Esophagus mucosa (tissue), 1 donor: Measurements from ENCODE around the gene RANBP1. TPM values are rescaled to one million over a fixed set of nuclear protein-coding genes. Genes with fewer than 3 reads are reported as not detected.

Experiments used
- ATAC-seq: fragments of 200-7000 bp; cut with Tn5 transposase; one replicate; pipeline ENCODE4 v1.9.1; 2020
- total RNA-seq: library from RNA; stranded (reverse); gene quantifications from one replicate; pipeline ENCODE4 v1.2.4, GENCODE V29; 2023
- donor health status: DM: yes; HTN: yes; CAD: no.

RANBP1 gene
- total RNA-seq, 1 donor from 2014 or later: 141 TPM

DNA sequence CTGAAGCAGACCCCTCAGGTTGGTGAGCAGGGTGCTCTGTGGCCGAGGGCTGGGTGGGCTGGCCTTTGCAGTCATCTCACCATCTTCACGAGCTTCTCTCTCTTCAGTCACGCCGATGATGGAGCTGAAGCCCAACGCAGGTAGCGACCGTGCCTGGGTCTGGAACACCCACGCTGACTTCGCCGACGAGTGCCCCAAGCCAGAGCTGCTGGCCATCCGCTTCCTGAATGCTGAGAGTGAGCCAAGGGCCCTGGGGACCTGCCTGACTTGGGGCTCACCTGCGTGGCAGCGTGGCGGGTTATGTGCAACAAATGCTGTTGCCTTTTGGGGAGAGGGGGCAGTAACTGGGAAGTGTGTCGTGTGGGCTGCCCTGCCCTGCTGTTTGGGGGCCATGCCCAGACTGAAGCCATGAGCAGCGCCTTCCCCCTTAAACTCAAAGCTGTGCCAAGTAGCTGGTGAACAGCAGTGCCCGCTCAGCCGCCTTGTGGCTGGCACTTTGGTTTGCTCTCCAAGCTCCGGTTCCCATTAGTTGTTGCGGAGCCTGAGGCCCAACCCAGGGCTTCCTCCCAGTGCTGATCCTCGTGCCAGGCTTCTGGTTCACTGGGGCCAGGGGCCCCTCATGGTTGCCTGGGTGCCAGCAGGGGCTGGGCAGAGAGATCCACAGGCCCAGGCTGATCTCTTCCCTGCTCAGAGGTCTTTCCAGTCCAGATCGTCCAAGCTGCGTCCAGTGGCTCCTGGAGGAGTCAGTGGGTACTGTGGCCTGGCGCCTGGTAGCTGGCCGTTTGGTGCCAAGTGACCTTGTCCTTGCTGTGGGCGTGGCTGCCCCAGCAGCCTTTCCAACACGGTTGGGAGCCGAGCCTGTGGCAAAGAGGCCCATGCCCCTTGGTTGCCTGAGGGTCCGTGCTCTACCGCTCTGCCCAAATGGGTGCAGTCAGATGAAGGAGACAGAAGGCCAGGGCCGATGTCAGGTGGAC lies 9.6 kb downstream of the RANBP1 start:
- no peak for ATAC-seq

DNA sequence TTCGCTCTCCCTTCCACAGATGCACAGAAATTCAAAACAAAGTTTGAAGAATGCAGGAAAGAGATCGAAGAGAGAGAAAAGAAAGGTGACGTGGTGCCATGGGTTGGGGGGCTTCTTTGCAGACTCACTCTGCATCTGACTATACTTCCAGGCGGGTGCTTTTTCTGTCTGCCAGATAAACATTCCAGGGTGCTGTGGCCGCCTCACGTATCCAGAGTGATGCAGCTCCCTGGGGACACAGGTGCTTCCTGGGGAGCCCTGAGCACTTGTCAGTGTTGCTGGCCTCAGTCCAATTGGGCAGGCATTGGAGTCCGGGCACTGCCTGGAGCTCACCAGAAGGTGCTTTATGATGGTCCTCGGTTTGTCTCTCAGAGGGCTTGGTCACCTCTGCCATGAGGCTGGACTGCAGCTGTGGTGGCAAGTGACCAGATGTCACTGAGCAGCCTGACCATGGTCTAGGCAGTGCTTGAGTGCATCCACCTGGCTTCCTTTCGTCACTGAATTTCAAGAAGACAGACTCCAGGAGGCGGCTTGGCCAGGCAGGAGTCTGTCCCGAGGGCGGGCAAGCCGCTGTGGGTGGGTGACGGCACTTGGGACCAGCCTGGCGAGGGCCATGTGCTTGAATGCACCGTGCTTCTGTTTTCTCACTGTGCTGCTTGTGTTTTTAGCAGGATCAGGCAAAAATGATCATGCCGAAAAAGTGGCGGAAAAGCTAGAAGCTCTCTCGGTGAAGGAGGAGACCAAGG lies 10.6 kb downstream of the RANBP1 start:
- no peak for ATAC-seq

DNA sequence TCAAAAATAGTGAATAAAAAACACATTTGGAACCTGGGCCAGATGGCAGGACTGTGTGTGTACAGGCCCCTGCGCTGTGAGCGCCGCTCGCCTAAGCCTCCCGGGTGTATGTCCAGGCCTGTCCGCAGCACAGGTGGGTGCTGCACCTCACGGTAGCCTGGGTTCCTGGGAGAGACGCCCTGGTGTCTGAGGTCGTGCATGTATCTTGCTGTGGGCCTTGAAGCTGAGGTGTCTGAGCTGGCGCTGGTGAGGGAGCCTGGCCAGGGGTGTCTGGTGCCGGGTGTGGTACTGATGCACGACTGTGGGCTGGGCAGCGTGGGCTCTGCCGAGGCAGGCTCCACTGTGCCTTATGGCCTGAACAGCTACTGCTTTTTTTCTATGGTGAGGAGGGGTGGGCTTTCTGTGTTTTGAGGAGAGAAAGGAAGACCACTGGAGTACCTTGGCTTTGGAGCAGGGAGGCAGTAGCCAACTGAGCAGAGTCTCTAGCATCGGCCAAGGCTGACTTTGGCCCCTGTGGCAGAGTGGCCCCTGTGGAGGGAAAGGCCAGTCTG lies 11.5 kb downstream of the RANBP1 start:
- no peak for ATAC-seq

DNA sequence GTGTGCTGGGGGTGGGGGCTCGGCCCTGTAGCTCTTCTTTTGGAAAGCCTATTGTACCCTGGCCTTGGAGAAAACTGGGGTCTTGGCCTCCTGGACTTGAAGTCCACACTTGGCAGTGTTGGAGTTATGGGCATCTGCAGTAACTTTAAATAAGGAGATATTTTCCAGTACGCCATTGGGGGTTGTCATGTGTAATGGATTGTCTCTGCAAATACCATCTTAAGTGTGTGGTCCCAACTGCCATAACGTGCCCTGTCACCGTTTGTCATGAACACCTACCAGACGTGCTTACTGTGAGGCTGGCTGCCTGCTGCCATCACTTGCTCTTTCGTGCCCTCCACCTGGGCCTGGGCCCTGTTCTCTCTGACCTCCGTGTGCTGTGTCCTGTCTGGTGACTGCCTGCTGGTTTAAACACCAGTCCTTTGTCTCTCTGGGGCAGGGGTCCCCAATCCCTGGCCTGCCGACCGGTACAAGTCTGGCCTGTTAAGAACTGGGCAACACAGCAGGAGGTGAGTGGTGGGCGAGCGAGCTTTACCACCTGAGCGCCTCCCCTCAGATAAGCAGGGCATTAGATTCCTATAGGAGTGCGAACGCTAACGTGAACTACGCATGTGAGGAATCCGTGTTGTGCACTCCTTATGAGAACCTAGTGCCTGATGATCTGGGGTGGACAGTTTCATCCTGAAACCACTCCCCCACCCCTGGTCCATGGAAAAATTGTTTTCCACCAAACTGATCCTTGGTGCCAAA lies 12.1 kb downstream of the RANBP1 start:
- ATAC-seq: no peak

DNA sequence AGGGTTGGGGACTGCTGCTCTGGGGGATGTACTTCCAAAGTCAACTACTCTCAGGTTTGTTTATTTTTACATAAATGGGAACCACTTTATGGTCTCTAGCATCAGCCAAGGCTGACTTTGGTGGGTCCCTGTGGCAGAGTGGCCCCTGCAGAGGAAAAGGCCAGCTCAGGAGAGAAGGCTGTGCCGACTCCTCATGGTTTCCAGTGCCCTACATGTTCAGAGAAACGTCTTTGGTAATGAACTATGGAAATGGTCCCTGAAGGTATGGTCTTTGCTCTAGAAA lies 12.7 kb downstream of the RANBP1 start:
- ATAC-seq: no peak

DNA sequence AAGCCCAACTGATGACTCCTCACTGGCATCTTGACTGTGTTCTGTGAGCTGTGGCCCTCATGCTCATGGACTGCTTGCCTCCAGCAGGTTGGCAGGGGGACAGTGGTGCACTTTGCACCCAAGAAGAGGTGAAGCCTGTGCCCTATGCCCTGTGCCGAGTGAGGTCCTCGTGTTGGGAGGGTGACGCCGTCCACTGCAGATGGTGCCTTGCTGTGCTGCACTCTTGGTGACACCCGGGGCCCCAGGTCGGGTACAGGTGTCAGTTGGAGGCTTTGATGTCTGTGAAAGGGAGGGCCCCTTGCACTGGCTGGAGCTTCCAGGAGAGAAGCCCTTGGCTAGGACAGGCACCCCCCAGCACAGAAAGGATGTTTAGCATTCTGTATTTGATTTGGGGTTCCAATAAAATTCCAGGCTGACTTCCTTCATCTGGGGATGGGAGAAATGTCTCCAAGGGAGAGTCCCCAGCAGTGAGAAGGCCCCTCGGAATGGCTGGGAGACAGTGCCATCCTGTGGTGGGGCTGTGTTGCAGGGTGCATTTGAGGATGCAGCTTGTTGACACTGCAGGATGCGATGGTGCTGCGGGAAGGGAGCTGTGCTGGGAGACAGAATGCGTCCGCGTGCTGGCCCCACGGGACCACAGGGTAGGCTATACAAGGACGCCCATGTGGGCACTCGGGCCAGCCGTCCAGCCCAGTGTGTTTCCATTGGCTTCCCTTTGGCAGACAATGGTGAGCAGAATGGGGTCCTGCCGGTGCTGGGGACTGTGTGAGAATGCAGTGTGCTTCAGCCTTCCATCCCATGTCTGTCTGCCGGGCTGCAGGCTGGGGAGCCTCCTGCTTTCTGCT lies 13.2 kb downstream of the RANBP1 start:
- ATAC-seq: peak; percentile 31

DNA sequence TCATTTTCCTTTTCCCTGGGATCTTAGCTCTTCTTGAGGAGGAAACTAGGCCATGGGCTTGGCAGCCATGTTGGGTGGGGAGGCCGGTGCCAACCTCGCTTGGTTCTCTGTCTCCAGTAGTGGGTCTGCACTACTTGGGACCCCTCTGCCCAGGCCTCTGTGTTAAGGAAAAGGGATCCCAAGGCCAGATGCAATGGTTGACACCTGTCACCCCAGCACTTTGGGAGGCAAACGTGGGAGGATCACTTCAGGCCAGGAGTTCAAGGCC lies 13.8 kb downstream of the RANBP1 start:
- ATAC-seq: no peak

DNA sequence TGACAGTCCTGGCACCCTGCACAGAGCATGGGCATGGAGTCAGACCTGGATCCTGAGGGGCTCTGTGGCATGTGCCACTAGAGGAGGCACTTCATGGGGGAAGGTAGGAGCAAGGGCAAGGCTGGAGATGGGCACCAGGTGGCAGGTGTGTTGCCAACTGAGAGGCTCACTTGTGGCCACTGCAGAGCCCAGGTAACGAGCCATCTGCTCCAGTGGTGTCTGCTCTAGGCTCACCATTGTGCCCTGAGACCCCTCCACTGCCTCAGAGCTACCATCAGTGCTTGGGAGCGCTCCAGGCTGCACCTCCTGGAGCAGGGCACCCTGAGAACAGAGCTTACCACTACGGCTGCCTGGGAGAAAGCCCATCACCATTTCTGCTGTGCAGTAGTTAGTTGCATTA lies 14.4 kb downstream of the RANBP1 start:
- peak; percentile 4 for ATAC-seq

DNA sequence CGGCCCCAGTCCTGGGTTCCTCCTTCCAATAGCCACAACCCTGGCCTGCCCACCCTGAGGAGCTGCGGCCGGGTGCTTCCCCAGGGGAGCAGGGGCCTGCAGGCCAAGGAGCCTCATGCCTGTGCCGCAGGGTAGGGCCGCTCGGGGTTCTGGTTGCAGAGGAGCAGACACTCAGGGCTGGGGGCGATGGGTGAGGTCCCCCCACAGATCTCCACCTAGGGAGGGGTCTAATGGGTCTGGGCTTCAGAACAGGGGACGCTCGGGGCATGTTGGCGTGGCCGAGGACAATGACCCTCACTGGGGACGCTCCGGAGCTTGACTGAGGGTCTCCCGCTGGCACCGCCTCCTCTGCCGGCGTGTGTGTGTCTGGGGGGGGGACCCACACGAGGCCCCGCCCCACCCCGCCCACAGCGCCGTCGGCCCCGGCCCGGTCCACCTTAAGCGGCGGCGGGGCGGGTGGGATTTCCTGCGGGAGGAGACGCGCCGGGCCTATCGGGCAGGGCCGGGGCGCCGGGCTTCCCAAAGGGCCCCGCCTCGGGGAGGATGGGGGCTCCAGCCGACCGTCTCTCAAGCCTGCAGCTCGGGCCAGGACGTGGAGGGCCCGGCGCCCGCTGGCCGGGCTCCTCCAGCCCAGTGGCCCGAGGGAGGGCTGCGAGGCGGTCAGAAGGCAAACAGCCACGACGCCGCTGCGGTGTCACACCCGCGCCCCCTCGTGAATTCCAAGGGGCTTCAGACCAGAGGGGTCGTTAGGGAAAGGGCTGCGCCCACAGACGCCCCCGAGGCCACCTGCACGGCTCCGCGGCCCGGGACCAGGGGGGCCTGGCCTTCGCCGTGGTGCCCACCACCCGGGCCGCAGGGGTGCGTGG lies 15.1 kb downstream of the RANBP1 start:
- ATAC-seq: peak; percentile 53

DNA sequence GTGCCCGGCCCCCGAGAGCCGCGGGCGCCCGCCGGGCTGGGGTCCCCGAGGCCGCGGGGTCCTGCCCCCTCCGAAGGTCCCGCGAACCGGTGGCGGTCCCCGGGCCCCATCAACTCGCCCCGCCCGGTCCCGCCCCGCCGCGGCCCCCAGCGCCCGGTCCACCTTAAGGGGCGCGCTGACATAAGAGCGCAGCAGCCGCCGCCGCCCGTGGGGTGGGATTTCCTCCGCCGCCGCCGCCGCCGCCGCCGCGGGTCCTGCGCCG lies 15.6 kb downstream of the RANBP1 start, which contains the start of gene ZDHHC8:
TSS of gene ZDHHC8 (plus strand) at position 208 of the 262 bp plus-strand sequence. CDS start 144 bp downstream, outside the sequence.
- peak; percentile 17 for ATAC-seq

DNA sequence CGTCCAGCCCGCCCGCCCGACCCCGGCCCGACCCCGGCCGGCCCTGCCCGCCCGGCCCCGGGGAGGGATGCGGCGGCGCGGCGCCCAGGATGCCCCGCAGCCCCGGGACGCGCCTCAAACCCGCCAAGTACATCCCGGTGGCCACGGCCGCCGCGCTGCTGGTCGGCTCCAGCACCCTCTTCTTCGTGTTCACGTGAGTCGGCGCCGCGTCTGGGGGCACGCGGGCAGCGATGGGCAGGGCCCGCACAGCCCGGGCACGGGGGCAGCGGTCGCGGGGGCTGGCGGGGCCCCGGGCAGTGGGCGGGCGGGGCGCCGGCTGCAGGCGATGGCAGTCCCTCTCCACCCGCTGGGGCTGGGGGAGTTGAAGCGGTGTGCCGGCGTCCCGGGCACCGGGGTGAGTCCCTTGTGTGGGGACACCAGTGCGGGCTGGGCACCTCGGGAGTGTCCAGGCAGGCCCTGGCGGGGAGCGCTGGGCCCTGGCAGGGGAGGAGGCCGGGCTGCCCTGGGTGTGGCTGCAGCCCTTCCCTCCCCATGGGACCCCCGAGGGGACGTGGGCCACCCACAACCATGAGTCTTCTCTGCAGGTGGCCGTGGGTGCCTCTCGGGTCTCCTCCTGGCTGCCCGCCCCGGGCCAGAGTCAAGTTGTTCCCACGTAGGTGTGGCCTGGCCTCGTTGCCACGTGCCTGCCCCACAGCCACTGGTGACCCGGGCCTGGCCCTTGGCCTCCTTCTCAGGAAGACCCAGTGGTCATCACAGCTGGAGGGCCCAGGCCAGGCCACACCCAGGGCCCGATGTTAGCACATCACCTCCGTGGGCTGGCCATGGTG lies 16.2 kb downstream of the RANBP1 start:
- peak; percentile 3 for ATAC-seq

DNA sequence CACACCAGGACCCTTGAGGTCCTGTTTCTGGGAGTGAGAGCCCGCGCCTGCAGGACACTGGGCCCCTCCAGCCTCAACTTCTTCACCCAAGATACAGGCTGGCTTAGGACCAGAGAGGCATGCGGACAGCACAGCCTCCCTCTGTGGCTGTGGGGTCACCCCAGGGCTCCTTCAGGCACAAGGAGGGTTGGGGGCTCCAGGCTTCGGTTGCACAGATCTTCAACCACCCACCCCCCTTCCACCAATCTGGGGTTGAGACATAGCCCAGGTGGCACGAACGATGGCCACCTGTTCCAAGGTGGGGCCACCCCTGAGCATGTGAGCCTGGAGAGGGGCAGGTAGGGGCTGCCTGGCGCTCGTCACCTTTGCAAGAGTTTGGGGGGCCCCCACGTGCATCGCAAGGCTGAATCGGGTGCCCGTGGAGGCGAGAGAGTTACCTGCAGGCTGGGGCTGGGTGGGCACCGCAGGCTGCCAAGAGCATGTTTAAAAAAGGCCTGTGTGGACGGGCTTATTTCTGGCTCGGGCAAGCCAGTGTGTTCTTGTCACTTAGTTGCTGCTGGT lies 16.9 kb downstream of the RANBP1 start:
- no peak for ATAC-seq

DNA sequence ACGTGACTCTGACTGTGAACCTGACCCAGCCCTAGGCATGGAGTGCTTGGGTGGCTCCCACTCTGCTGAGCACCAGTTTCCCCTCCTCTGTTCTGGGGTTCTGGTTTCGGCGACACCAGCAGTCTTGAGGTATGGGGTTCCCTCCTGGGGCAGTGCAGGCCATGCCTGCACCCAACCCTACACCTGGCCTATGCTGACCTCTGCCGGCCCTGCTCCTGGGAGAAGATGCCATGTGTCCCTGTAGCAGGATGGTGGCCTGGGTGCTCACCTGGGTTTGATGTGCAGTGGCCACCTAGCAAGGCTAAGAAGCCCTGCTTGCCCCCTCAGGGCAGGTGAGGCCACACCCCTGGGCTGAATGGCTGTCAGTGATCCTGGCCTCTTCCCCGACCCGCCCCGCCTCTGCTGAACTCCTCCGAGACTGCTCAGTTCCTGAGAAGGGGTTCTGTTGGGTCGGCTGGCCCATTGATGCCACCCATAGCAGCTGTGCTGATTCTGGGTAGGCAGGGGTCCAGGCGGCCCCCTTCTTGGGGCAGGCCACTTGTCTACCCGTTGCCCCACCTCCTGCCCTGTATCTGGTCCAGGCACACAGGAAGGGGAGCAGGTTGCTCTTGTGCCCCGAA lies 18.1 kb downstream of the RANBP1 start:
- ATAC-seq: no peak

DNA sequence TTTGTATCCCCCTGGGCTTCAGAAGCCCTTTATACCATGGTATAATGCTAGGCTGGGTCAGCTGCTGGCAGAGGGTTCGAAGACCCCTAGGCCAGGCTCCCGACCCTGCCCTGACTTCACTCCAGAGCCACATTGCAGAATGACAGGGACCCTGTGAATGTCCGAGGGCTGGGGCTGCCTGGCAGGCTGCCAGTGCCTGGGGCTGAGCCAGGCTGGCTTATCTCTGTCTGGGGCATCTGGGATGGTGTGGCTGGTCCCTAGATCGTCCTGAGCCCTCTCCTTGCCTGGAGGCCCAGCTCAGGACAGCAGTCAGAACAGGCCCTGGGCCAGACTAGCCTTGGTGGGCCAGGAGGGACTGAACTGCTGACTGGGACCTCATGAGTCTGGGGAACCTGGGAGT lies 19.4 kb downstream of the RANBP1 start:
- no peak for ATAC-seq

DNA sequence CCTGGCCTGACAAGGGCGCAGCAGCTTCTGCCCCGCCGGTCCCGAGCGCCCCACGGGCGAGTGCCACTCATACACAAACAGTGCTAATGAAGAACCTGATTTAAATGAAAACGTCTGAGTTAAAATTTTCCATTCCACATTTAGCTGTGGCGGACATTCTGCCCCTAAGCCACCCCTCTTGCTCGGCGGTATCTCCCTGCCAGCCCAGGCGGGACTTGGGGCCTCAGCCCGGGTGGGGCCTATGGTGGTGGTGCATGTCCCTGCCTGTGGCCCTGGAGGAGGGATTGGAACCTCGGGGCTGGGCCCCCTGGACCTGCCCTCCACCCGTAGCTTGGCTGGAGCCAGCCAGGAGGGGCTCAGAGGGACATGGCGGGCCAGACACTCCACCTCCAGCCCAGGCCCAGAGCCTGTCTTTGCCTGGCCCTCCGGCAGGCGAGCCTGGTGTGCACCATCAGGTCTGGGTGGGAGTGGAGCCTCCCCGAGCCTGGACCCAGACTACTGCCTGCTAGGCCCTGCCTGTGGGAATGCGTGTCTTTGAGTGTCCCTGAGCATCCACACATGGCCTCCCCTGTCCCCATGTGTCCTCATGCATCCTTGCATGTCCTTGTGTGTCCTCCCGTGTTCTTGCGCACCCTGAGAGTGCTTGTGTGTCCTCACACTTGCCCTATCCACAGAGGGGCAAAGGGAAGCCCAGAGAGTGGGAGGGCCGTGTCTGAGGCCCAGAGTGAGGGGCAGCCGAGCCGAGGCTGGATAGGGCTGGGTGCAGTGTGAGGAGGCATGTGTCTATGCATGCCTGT lies 20.1 kb downstream of the RANBP1 start:
- no peak for ATAC-seq

DNA sequence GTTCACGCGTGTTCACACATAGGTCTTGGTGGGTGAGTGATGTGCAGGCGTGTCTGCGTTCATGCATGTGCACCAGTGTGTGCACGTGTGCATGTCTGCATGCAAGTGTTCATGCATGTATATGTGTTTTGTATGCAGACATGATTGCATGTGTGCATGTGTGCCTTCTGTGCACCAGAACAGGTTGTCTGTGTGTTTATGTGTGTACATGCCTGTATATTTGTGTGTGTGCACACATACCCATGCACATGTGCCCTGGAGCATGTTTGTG lies 20.6 kb downstream of the RANBP1 start:
- no peak for ATAC-seq

DNA sequence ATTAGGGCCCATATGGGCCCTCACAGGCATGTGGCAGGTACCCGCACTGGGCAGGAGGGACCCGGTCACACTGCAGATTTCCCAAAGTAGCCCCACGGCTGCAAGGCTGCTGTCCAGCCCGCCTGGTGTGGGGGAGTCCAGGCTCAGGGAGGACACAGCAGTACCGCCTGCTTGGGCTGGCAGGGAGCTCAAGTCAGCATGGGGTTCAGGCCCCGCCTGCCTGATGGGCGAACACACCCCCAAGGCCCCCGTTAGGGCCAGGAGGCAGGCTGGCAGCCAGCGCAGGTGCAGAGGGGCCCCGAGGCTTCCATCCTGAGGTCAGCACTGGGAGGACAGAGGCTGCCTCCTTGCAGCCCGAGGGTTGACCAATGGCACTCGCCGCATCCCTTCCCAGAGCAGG lies 21.2 kb downstream of the RANBP1 start:
- no peak for ATAC-seq

DNA sequence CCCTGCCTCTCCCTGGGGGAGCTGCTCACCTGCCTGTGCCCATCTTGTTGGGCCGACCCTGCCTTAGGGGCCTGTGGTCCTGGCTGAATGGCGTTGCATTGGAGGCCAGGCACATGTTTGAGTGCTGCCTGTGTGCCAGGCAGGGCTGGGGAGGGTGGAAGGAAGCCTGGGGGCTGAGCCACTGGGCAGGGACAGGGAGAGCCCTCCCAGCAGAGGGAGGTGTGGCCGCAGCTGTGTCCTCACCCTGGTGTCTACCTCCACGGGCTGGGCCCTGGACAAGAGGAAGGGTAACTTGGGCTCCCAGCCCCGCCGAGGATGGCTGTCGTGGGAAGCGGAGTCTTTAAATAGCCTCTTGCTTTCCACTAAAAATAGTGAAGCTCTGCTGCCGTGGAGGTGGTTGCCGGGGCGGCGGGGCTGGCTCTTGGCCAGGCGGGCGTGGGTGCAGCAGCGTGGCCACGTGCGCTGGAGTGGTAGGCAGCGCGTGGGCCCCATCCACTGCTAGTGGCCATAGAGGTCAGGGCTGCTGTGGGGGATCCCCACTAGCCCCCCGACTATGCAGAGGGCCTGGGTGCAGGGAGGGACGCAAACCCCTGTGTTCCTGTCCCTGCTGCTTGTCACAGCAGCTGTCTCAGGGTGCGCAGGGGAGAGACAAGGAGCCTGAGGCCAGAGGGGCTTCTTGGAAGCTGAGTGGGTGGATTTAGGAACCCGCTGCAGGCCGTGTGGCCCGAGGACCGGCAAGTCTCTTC lies 21.9 kb downstream of the RANBP1 start:
- no peak for ATAC-seq

DNA sequence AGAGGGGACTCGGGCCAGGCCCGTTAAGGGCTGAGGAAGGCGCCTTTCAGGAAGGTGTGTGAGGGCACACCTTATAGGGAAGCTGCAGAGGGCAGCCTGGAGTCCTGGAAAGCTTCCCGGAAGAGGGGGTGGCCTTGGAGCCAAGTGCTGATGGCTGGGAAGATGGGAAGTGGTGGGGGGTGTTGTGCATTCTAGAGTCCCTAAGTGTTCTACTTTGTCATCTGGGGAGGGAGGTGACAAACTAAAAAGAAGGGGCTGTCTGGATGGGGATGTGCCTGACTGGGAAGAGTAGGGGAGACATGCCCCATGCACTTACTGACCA lies 22.5 kb downstream of the RANBP1 start:
- no peak for ATAC-seq
